Left renal pelvis (tissue), 4 donors: Measurements from ENCODE around the gene CDK5R2. TPM values are rescaled to one million over a fixed set of nuclear protein-coding genes. Genes with fewer than 3 reads are reported as not detected.

ENCODE experiments used
- DNase-seq, 4 donors: peaks; one replicate each; pipeline ENCODE4 v3.0.0-alpha.2; 2013; ENCODE audit warnings: low read depth in 4 of 4, low spot score in 3 of 4
- polyA plus RNA-seq, 4 donors: library from polyadenylated mRNA; unstranded; fragments of 120-200 nt; gene quantifications; one replicate each; pipeline ENCODE4 v1.2.1, GENCODE V29; 2013; ENCODE audit not compliant: insufficient read length in 4 of 4

The CDK5R2 gene
- polyA plus RNA-seq, 4 donors: 0.08 to 0.14 (median 0.14) TPM; not detected in 1

DNA sequence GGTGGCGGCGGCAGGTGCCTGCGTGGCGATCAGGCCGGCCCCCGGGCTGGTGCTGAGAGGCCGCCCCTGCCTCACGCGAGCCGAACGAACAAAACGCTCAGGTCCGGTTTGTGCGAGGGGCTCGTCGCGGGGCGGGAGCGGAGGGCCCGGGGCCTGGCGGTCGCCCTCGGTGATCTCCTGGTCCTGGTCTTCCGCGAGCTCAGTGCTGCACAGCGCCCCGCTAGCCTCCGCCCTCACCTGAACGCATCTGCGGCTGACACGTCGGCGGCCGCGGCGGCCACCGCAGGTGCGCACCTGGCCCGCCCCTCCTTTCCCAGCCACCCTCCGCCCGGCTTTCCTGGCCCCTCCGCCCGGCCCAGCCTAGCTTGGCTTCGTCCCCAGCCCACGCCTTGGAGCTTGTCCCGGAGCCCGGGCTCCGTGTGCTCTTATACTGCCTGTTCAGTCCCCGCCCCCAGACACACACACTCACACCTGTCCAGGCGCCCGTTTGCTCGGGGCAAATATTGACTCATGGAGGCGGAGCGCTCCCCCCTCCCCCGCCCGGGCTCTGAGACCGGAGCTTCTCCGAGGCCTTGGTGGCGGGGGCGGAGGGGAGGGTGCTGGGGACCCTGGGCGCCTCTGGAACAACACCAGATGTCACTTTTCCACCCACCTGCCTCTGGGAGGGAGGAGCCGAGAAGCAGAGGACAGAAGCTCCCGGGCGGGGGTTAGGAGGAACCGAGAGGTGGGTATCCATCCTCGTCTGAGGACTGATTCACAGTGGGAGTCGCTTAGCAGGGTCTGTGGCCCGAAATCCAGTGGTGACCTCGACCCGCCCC is 42.3 kb downstream of the CDK5R2 start:
- DNase-seq: no peak

DNA sequence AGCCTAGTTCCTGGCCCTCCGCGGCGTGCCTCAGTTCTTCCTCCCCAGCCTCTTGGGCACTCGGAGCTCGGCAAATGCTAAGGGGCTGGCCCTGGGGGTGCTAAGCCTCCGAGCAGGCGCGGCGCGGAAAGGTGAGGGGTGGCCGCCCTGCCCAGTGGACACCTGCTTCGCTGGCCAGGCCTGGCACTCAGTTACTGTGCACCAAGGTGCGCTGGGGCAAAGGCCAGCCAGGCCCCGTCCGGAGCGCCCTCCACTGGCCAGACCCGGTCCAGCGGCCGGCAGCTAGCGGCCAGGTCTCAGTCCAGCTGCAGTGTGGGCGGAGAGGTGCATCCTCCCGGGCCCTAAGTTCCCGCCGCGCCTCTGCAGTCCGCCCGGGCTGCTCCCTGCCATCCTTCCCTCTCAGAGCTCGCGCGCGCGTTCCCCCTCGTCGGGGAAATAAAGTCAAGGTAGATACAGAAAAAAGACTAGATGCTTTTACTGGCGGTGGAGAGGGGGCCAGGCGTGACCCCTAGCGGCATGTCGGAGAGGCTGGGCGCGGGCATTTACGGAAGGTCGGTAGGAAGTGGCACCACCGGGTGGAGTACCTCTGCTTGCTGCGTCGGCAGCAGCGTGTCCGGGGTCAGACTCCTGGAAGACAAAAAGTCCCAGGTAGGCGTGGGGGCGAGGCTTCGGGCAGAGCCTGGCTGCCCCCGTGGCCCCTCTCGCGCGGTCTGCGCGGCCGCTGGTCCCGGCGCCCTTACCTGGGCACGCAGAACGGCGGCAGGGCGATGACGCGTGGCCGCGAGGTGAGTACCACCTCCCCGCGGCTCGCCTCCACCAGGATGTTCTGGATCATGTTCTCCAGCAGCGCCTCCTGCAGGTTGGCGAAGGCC is 43.2 kb downstream of the CDK5R2 start:
- no peak for DNase-seq

DNA sequence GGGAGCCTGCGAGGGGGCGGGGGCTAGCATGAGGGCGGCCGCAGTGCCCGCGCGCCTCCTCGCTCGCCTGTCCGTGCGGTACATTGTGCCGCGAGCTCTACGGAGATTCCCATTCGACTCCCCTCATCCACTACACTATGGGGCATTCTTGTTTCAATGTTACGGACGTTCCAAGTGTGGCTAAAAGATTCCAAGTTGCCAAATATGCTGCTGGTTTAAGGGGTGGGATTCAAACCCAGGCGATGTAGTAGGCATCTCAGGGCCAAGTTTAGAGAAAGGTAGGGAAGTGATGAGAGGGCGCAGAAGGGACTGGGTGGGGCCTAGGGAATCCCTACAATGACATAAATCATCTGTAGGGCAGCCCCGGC is 43.8 kb downstream of the CDK5R2 start:
- no peak for DNase-seq

DNA sequence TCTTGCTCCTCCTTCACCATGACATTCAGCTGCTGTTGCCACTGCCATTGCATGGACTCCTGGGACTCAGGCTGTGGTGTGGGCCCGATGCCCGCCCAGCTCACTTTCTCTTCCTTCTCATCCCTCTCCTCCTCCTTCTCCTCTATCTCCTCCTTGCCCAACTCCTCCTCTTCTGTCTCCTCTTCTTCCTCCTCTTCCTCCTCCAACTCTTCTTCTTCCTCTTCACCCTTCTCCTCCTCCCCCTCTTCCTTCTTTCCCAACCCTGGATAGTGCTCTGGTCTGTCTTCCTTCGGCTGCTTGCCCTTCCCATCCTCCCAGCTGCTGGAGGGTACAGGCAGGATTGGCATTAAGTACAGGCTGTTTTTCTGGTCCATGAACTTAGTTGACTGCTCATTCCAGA is 44.5 kb downstream of the CDK5R2 start:
- no peak for DNase-seq

DNA sequence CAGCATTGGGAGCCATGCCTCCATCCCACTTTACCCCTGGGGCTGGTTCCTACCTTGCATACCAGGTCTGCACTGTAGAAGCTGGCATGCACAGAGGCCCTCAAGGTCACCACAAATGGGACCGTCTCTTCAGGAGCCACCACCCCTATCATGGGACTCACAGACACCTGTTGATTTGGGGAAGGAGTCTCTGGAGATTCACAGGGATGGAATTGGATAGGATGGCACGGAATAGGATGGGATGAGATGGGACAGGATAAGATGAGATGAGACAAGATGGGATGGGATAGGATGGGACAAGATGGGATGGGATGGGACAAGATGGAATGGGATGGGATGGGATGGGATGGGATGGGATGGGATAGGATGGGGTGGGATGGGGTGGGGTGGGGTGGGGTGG is 49.8 kb downstream of the CDK5R2 start:
- DNase-seq: no peak

DNA sequence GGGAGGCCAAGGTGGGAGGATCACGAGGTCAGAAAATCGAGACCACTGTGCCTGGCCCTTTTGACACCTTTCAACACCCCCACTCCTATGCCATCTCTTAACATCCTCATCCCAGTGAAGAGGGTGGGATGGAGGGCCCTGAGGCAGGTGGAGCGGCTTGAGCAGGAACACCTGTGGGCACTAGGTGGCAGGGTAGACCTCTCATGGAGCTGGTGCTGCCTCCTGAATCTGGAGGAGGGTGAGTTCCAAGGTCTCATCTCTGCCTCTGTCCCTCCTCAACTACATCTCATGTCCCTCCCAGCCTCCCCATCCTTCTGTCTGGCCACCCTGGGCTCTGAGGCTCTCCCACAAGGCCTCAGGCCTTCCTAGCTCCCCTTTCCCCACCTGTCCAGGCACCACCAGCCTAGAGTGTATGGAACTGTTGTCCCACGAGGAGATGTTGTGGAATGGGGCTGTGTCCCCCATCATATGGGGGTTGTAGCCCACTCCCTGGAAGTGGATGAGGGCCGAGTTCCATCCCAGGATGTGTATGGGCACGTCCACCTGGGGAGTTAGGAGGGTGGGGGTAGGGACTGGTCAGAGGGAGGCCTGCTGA is 50.8 kb downstream of the CDK5R2 start:
- DNase-seq: no peak

DNA sequence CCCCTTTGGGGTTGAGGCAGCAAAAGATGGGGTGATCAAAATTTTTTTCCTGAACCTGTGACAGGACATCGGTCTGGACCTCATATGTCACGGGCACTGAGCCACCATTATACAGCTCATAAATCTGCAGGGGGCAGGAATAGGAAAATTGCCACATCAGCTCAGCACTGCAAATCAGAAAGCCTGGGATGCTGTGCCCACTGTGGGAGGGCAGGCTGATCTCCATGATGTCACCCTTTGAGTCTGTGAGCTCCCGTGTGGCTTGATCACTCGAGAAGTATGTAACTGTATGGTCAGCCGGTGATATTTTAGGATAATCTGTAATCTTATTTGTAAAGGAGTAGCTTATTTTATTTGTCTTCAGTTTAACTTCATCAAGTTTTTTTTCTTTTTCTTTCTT is 51.4 kb downstream of the CDK5R2 start:
- DNase-seq: no peak

Other genes starting within 250 kb of the CDK5R2 start
- gene TTLL4, start 248.8 kb upstream of the CDK5R2 start, polyA plus RNA-seq: 10 to 100 TPM; 18.9 to 42.3 (median 34.7) TPM
- 10 to 100 TPM; 10.6 to 52.6 (median 42.3) TPM for gene CYP27A1, start 177.5 kb upstream of the CDK5R2 start, polyA plus RNA-seq
- not detected for gene PRKAG3, start 127.9 kb upstream of the CDK5R2 start, polyA plus RNA-seq
- 1 to 10 TPM in 1 of 4 donors, under 1 TPM in 3; 0.20 to 1.9 (median 0.43) TPM for gene WNT6, start 99.9 kb upstream of the CDK5R2 start, polyA plus RNA-seq
- 1 to 10 TPM in 2 of 4 donors, under 1 TPM in 2; 0.08 to 1.5 (median 0.96) TPM for gene WNT10A, start 78.8 kb upstream of the CDK5R2 start, polyA plus RNA-seq
- gene FEV, start 25.5 kb downstream of the CDK5R2 start, polyA plus RNA-seq: under 1 TPM in 3 of 4 donors, not detected in 1; 0.11 to 0.46 (median 0.11) TPM
- gene CRYBA2, start 33.8 kb downstream of the CDK5R2 start, polyA plus RNA-seq: not detected
- under 1 TPM; 0.20 to 0.43 (median 0.27) TPM for gene CFAP65, start 81.8 kb downstream of the CDK5R2 start, polyA plus RNA-seq
- gene IHH, start 101.3 kb downstream of the CDK5R2 start, polyA plus RNA-seq: 1 to 10 TPM in 2 of 4 donors, under 1 TPM in 2; 0.12 to 2.5 (median 1.2) TPM
- 10 to 100 TPM; 14.8 to 21.3 (median 18.7) TPM for gene NHEJ1, start 201.1 kb downstream of the CDK5R2 start, polyA plus RNA-seq
- gene SLC23A3, start 210.4 kb downstream of the CDK5R2 start, polyA plus RNA-seq: 10 to 100 TPM in 3 of 4 donors, 1 to 10 TPM in 1; 1.2 to 24.8 (median 16.7) TPM
- 10 to 100 TPM; 39.5 to 69.2 (median 58.8) TPM for gene CNPPD1, start 217.3 kb downstream of the CDK5R2 start, polyA plus RNA-seq
- 100 to 1,000 TPM in 3 of 4 donors, 10 to 100 TPM in 1; 85.1 to 120 (median 111) TPM for gene RETREG2, start 218.6 kb downstream of the CDK5R2 start, polyA plus RNA-seq
- gene ZFAND2B, start 247.1 kb downstream of the CDK5R2 start, polyA plus RNA-seq: 10 to 100 TPM; 25.0 to 49.3 (median 35.7) TPM